DND-41 (cell line): ENCODE data around the gene MSI2.
A peak's percentile ranks its signal among the peaks of the same experiment; 100 is the strongest.

Source experiments
- ATAC-seq: fragments of 200-7000 bp; cut with Tn5 transposase; 3 replicates; pipeline ENCODE4 v1.9.1; 2021; ENCODE audit warnings: low read depth; ENCODE audit not compliant: insufficient read depth
- DNase-seq: peaks from one replicate; pipeline ENCODE4 v3.0.0-alpha.2; 2020
- H2AFZ ChIP-seq: 2 replicates; pipeline ENCODE4 v1.6.0; 2012; ENCODE audit warnings: low read depth, low read length
- H3K27ac ChIP-seq: 2 replicates; pipeline ENCODE4 v1.5.1; 2012; ENCODE audit warnings: low read length, inconsistent platforms
- H3K27me3 ChIP-seq: fragments of 200-600 bp; sonication (generic); 2 replicates; pipeline ENCODE4 v1.6.0; 2012; ENCODE audit warnings: low read length, mild to moderate bottlenecking, inconsistent platforms; ENCODE audit not compliant: insufficient read depth, poor library complexity
- H3K36me3 ChIP-seq: 2 replicates; pipeline ENCODE4 v1.5.1; 2012; ENCODE audit warnings: low read length, inconsistent platforms; ENCODE audit not compliant: insufficient read depth
- H3K4me1 ChIP-seq: 2 replicates; pipeline ENCODE4 v1.5.1; 2012; ENCODE audit warnings: mild to moderate bottlenecking, low read length; ENCODE audit not compliant: insufficient read depth
- H3K4me2 ChIP-seq: 2 replicates; pipeline ENCODE4 v1.6.0; 2012; ENCODE audit warnings: mild to moderate bottlenecking, moderate library complexity, low read length, inconsistent platforms; ENCODE audit not compliant: insufficient read depth
- H3K4me3 ChIP-seq, 2 experiments: fragments of 200-600 bp in 1 of 2; shearing (Covaris generic) in 1 of 2; 2 replicates each; pipeline ENCODE4 v1.5.1; 2012 to 2016; ENCODE audit warnings: inconsistent platforms in 2 of 2, low read length in 2 of 2, mild to moderate bottlenecking in 2 of 2, low read depth in 1 of 2, moderate library complexity in 1 of 2
- H3K79me2 ChIP-seq: 2 replicates; pipeline ENCODE4 v1.6.0; 2012; ENCODE audit warnings: low read length, inconsistent platforms; ENCODE audit not compliant: insufficient read depth
- H3K9ac ChIP-seq: 2 replicates; pipeline ENCODE4 v1.6.0; 2012; ENCODE audit warnings: low read depth, mild to moderate bottlenecking, inconsistent platforms, low read length, moderate library complexity
- H3K9me3 ChIP-seq: 2 replicates; pipeline ENCODE4 v1.5.1; 2012; ENCODE audit warnings: low read length, moderate library complexity, mild to moderate bottlenecking, inconsistent platforms; ENCODE audit not compliant: insufficient read depth, severe bottlenecking
- H4K20me1 ChIP-seq: 2 replicates; pipeline ENCODE4 v1.6.0; 2012; ENCODE audit warnings: low read length; ENCODE audit not compliant: insufficient read depth
- EZH2 ChIP-seq: IDR thresholded peaks from 3 replicates; pipeline ENCODE4 v1.6.1; 2012; ENCODE audit warnings: borderline replicate concordance, low read depth, mild to moderate bottlenecking, moderate library complexity, low read length, inconsistent platforms; ENCODE audit not compliant: severe bottlenecking
- TF ChIP-seq, protein P1 (sequence below): IDR thresholded peaks from 2 replicates; pipeline ENCODE4 v1.5.1; 2012; ENCODE audit warnings: borderline replicate concordance, low read length, moderate library complexity, mild to moderate bottlenecking; ENCODE audit not compliant: poor library complexity, severe bottlenecking; ENCODE audit errors: extremely low read depth

MSI2 gene

DNA sequence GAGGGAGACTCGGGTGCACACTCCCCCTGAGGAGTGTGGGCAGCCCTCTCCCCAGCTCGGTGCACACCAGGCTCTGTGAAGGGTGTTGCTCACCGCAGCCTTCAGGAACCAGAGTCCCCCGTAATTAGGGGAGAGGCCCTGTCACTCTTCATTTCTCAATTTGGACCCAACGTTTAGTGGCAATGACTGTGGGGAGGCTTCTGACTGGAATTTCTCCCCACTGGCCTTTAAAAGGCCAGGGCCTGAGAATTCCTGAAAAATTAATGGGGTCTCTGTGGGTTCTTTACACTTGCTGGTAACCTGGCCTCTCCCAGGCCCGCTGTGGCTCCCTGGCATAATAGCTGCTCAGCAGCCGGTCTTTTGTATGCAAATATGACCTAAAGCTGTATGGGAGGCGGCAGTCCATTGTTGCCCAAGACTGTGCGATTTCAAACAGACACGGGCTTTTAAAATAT, 209.7 kb downstream of the MSI2 start:
- ATAC-seq (no peak), DNase-seq (no peak)
- H3K27ac ChIP-seq: peak overlapping the region; percentile 90
- H3K4me2 ChIP-seq: no peak overlapping the region
- peaks cover 80% of the 10 kb centered on the region for H3K36me3 ChIP-seq
- no peak overlapping the region for H2AFZ ChIP-seq
- peak overlapping the region; percentile 15 for H3K9ac ChIP-seq
- peaks cover 99% of the 10 kb centered on the region for H3K4me1 ChIP-seq
- H3K9me3 ChIP-seq: no peaks in the 10 kb centered on the region
- no peaks in the 10 kb centered on the region for H4K20me1 ChIP-seq
- H3K4me3 ChIP-seq: no peak overlapping the region
- H3K79me2 ChIP-seq: peaks cover 98% of the 10 kb centered on the region
- TF ChIP-seq, protein P1, sequence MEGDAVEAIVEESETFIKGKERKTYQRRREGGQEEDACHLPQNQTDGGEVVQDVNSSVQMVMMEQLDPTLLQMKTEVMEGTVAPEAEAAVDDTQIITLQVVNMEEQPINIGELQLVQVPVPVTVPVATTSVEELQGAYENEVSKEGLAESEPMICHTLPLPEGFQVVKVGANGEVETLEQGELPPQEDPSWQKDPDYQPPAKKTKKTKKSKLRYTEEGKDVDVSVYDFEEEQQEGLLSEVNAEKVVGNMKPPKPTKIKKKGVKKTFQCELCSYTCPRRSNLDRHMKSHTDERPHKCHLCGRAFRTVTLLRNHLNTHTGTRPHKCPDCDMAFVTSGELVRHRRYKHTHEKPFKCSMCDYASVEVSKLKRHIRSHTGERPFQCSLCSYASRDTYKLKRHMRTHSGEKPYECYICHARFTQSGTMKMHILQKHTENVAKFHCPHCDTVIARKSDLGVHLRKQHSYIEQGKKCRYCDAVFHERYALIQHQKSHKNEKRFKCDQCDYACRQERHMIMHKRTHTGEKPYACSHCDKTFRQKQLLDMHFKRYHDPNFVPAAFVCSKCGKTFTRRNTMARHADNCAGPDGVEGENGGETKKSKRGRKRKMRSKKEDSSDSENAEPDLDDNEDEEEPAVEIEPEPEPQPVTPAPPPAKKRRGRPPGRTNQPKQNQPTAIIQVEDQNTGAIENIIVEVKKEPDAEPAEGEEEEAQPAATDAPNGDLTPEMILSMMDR: no peak
- TF ChIP-seq EZH2: no peak
- H3K27me3 ChIP-seq: no peaks in the 10 kb centered on the region

DNA sequence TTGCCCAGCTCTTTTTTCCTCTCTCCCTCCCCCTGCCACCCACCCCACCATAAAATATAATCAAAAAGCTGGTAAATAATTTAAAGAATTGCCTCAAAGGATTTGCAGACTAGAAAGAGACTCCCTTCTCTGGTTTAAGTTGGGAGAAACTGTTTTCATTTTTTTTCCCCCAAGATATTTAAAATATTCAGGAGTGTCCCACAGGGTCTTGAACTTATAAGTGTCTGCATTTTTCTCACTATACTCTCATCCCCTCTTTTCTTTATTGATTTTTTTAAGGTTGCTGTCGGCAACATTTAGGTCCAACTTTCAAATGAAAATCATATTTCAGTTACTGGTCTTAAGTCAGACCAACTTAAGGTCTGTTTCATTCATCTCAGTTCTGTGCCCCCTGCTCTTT, 210.2 kb downstream of the MSI2 start:
- H3K4me2 ChIP-seq: no peak overlapping the region
- peaks cover 99% of the 10 kb centered on the region for H3K4me1 ChIP-seq
- TF ChIP-seq, protein P1: no peak
- no peak for TF ChIP-seq EZH2
- no peaks in the 10 kb centered on the region for H3K27me3 ChIP-seq
- H3K9me3 ChIP-seq: no peaks in the 10 kb centered on the region
- no peaks in the 10 kb centered on the region for H4K20me1 ChIP-seq
- ATAC-seq (no peak), DNase-seq (no peak)
- no peak overlapping the region for H3K4me3 ChIP-seq
- H3K27ac ChIP-seq: peak overlapping the region; percentile 90
- H3K79me2 ChIP-seq: peaks cover 97% of the 10 kb centered on the region
- peaks cover 76% of the 10 kb centered on the region for H3K36me3 ChIP-seq
- H3K9ac ChIP-seq: 0 out of 2 replicates have a peak overlapping the region, but pooled peaks have one; percentile 15
- H2AFZ ChIP-seq: no peak overlapping the region

DNA sequence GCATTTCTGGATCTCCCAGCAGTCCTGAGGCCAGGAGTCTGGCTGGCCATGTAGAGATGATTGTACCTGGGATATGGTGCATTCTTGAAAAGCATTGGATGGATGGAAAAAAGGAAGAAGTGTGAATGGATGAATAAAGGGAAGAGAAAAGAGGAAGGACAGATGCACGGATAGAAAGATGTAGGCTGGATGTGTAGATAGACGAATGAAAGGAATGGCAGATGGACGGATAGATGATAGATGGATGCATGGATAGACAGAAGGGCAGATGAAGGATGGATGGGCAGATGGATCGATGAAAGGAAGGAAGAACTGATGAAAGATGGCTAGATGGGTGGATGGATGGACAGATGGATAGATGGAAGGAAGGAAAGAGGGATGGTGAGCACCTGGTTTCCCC, 210.9 kb downstream of the MSI2 start:
- H3K4me1 ChIP-seq: peaks cover 99% of the 10 kb centered on the region
- H3K79me2 ChIP-seq: peaks cover 97% of the 10 kb centered on the region
- no peak for DNase-seq
- ATAC-seq: no peak
- peak overlapping the region; percentile 90 for H3K27ac ChIP-seq
- TF ChIP-seq, protein P1: no peak
- no peak for TF ChIP-seq EZH2
- no peaks in the 10 kb centered on the region for H4K20me1 ChIP-seq
- no peak overlapping the region for H3K4me2 ChIP-seq
- peaks cover 76% of the 10 kb centered on the region for H3K36me3 ChIP-seq
- H3K4me3 ChIP-seq: no peak overlapping the region
- no peaks in the 10 kb centered on the region for H3K9me3 ChIP-seq
- H3K27me3 ChIP-seq: no peaks in the 10 kb centered on the region
- H3K9ac ChIP-seq: no peak overlapping the region
- H2AFZ ChIP-seq: no peak overlapping the region
